ENCODE measurements around the gene GPR132. TPM values are rescaled to one million over a fixed set of nuclear protein-coding genes. Genes with fewer than 3 reads are reported as not detected.

The GPR132 gene
- total and polyA plus RNA-seq, 10 of the 15 experiments (the other 5 are each of a cell fraction or from before 2014, with no cell fraction given): 1.9 to 49.3 (median 20.4) TPM

- H3K79me2 ChIP-seq (ENCODE audit: control insufficient read depth, insufficient read depth, low read length): no peaks in the 10 kb centered on the region; the same call in 1 of the 2 replicates
- no peak overlapping the region for H3K27ac ChIP-seq (ENCODE audit: control insufficient read depth, insufficient read depth)
- no peaks in the 10 kb centered on the region for H3K27me3 ChIP-seq (replicated peaks in 1 of 2; ENCODE audit: control insufficient read depth in 2 of 2, insufficient read depth in 2 of 2, low read length in 1 of 2)
- TF ChIP-seq SUPT20H (IDR thresholded peaks at IDR 0.05; ENCODE audit: borderline replicate concordance, control insufficient read depth, low read depth, low read length) (no peak), JUNB (IDR thresholded peaks at IDR 0.05) (no peak), FOS (IDR thresholded peaks at IDR 0.05; ENCODE audit: borderline replicate concordance, extremely low read depth, insufficient read length) (no peak), RBBP5 (conservative IDR thresholded peaks at IDR 0.05) (no peak), MEF2B (IDR thresholded peaks at IDR 0.05; ENCODE audit: partially characterized antibody, poor library complexity, severe bottlenecking) (peak; percentile 22), BHLHE40 (IDR thresholded peaks at IDR 0.05; ENCODE audit: borderline replicate concordance in 1 of 2, low read depth in 2 of 2, low read length in 1 of 2) (peak; percentile 64 to 77; a peak in 3 of 4 replicates), STAT1 (conservative IDR thresholded peaks at IDR 0.05) (no peak)
- TF ChIP-seq, protein P1, sequence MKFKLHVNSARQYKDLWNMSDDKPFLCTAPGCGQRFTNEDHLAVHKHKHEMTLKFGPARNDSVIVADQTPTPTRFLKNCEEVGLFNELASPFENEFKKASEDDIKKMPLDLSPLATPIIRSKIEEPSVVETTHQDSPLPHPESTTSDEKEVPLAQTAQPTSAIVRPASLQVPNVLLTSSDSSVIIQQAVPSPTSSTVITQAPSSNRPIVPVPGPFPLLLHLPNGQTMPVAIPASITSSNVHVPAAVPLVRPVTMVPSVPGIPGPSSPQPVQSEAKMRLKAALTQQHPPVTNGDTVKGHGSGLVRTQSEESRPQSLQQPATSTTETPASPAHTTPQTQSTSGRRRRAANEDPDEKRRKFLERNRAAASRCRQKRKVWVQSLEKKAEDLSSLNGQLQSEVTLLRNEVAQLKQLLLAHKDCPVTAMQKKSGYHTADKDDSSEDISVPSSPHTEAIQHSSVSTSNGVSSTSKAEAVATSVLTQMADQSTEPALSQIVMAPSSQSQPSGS (IDR thresholded peaks at IDR 0.05; ENCODE audit: low read length): no peak
- no peak overlapping the region for H3K9ac ChIP-seq (ENCODE audit: control insufficient read depth, insufficient read depth, low read length)
- H2AFZ ChIP-seq (ENCODE audit: control insufficient read depth, low read depth, low read length): no peak overlapping the region; the same call in 1 of the 2 replicates
- FAIRE-seq: no peak
- peaks cover 20% of the 10 kb centered on the region for H3K4me1 ChIP-seq (ENCODE audit: control insufficient read depth, insufficient read depth, low read length)
- intact Hi-C loops (cut with micrococcal nuclease; ENCODE audit: unreplicated experiment) (no loop called here), in situ Hi-C loops (cut with MboI) (no loop called here)
- H4K20me1 ChIP-seq (ENCODE audit: control insufficient read depth, insufficient read depth): no peaks in the 10 kb centered on the region
- no peak for ATAC-seq
- DNase-seq (ENCODE audit: low read depth, low spot score): no peak
- no peaks in the 10 kb centered on the region for H3K36me3 ChIP-seq (ENCODE audit: control insufficient read depth in 2 of 2, insufficient read depth in 2 of 2, low read length in 1 of 2)
- peak overlapping the region; percentile 93 for H3K4me2 ChIP-seq (ENCODE audit: control insufficient read depth, insufficient read depth)
- SMC1A ChIA-PET (ENCODE audit: uncharacterized antibody, unreplicated experiment): interaction anchor here (1.9 to 4.6 kb wide), 4 partner anchors 13 to 42 kb away, joined by 6 to 47 read pairs (median 20); partner anchors contain the start of gene GPR132
- RAD21 ChIA-PET (ENCODE audit: unreplicated experiment): interaction anchor here (0.8 to 3.1 kb wide), 6 partner anchors 15 to 263 kb away, joined by 3 to 37 read pairs (median 9); partner anchors contain the start of genes CDCA4 and GPR132
- H3K4me3 ChIP-seq: peak overlapping the region; percentile 40; the same call in 1 of the 2 replicates
- no TSS peak for BruUV-seq (replicated peaks)
- POLR2A ChIA-PET: interaction anchor here (0.8 to 2.6 kb wide), 5 partner anchors 15 to 194 kb away, joined by 3 to 23 read pairs (median 4); partner anchors contain the start of gene GPR132
- WGBS (ENCODE audit: insufficient coverage, insufficient replicate concordance, low lambda C conversion rate, missing lambda C conversion rate): 22% methylated on average over 35 of the region's 44 CpGs
- CTCF ChIA-PET: interaction anchor here (0.9 to 5.7 kb wide), 4 partner anchors 15 to 264 kb away, joined by 3 to 114 read pairs (median 46); partner anchors contain the start of gene GPR132
- no peaks in the 10 kb centered on the region for H3K9me3 ChIP-seq (replicated peaks; ENCODE audit: control insufficient read depth, insufficient read depth, low read length)
Observed at GRCh38 chr14:105087963-105088811, 23.0 kb upstream of the GPR132 start.
